AG04449 (cell line): ENCODE results near the gene ABL2.
A peak's percentile ranks its signal among the peaks of the same experiment; 100 is the strongest.

Experiments
- CTCF ChIA-PET: fragments of 350-600 bp; formaldehyde crosslinking; extraction: SDS; loops from one replicate; lab custom pipeline; 2021; ENCODE audit warnings: antibody characterized with exemption; lab: Yijun Ruan, JAX
- POLR2A ChIA-PET: fragments of 400-600, 350-600 bp; formaldehyde crosslinking; extraction: SDS; loops from one replicate; lab custom pipeline; 2020; ENCODE audit warnings: antibody characterized with exemption, inconsistent platforms; lab: Yijun Ruan, JAX
- DNase-seq: peaks from one replicate; pipeline ENCODE4 v3.0.0-alpha.2; 2010; ENCODE audit warnings: low read depth, low spot score
- H3K4me3 ChIP-seq: 2 replicates; pipeline ENCODE4 v1.5.1; 2011; ENCODE audit warnings: low read depth, mild to moderate bottlenecking, control low read depth, low read length
- TF ChIP-seq, protein P1 (sequence below): IDR thresholded peaks from one replicate; pipeline ENCODE4 v1.5.1; 2011; ENCODE audit warnings: mild to moderate bottlenecking, moderate library complexity, low read length, control low read depth, inconsistent platforms; ENCODE audit not compliant: insufficient read depth; ENCODE audit errors: missing control alignments

Gene ABL2

DNA sequence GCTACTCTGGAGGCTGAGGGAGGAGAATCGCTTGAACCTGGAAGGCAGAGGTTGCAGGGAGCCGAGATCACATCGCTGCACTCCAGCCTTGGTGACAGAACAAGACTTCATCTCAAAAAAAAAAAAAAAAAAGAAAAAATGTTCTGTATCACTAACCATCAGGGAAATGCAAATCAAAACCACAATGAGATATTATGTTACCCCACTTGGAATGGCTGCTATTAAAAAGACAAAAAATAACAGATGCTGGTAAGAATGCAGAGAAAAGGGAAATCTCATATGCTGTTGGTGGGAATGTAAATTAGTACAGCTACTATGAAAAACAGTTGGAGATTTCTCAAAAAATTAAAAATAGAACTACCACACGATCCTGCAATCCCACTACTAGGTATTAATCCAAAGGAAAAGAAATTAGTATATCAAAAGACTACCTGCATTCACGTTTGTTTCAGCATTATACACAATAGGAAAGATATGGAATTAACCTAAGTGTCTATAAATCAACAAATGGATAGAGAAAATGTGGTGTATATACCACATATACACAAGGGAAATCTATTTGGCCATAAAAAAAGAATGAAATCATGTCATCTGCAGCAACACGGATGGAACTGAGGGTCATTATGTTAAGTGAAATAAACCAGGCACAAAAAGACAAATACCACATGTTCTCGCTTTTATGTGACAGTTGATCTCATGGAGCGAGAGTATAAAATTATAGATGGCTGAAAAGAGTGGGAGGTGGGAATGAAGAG lies 62.6 kb downstream of the ABL2 start:
- no peak for DNase-seq
- POLR2A ChIA-PET = interaction anchor here (1.2 kb wide), 1 partner anchor 22 kb away, joined by 3 read pairs; no protein-coding TSS in a partner anchor
- no peak overlapping the region for H3K4me3 ChIP-seq
- TF ChIP-seq, protein P1, sequence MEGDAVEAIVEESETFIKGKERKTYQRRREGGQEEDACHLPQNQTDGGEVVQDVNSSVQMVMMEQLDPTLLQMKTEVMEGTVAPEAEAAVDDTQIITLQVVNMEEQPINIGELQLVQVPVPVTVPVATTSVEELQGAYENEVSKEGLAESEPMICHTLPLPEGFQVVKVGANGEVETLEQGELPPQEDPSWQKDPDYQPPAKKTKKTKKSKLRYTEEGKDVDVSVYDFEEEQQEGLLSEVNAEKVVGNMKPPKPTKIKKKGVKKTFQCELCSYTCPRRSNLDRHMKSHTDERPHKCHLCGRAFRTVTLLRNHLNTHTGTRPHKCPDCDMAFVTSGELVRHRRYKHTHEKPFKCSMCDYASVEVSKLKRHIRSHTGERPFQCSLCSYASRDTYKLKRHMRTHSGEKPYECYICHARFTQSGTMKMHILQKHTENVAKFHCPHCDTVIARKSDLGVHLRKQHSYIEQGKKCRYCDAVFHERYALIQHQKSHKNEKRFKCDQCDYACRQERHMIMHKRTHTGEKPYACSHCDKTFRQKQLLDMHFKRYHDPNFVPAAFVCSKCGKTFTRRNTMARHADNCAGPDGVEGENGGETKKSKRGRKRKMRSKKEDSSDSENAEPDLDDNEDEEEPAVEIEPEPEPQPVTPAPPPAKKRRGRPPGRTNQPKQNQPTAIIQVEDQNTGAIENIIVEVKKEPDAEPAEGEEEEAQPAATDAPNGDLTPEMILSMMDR = no peak
- CTCF ChIA-PET = interaction anchor here (1.3 to 1.6 kb wide), 2 partner anchors 10 to 15 kb away, joined by 3 to 6 read pairs; no protein-coding TSS in a partner anchor

DNA sequence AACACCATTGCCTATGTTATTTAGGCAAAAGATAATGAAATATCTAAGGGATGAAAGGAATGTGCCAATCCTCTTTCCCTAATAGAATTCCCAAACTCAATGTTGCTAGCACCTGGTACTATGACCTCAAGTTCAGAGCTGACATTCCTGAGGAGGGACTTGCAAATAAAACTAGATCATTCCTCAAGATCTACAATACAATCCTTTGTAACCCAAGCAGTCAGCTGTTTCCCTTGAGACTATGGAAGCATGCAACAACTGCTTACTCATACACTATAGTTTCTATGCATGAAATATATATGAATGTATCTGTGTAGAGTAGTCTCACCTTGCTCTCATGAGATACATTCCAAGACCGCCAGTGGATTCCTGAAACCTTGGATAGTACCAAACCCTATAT lies 65.0 kb downstream of the ABL2 start:
- no peak overlapping the region for H3K4me3 ChIP-seq
- DNase-seq = peak; percentile 80
- TF ChIP-seq, protein P1 = no peak
- POLR2A ChIA-PET = interaction anchor here (0.7 kb wide), 1 partner anchor 22 kb away, joined by 3 read pairs; no protein-coding TSS in a partner anchor
- CTCF ChIA-PET = interaction anchor here (1.5 kb wide), 1 partner anchor 9 kb away, joined by 4 read pairs; no protein-coding TSS in a partner anchor

DNA sequence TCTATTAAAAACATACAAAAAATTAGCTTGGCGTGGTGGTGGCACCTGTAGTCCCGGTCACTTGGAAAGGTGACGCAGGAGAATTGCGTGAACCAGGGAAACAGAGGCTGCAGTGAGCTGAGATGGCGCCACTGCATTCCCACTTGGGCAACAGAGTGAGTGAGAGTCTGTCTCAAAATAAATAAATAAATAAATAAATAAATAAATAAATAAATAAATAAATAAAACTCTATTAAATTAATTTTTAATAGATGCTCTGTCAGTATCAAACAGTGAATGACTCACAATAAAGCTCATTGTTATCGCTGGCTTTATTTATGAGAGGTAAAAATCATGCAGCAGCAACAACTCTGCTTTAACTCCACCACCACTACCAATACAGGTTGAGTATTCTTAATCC lies 72.8 kb downstream of the ABL2 start:
- TF ChIP-seq, protein P1 = no peak
- CTCF ChIA-PET = interaction anchor here (1.5 kb wide), 2 partner anchors 10 to 19 kb away, joined by 3 to 6 read pairs; no protein-coding TSS in a partner anchor
- POLR2A ChIA-PET = no interaction called here
- no peak overlapping the region for H3K4me3 ChIP-seq
- no peak for DNase-seq

DNA sequence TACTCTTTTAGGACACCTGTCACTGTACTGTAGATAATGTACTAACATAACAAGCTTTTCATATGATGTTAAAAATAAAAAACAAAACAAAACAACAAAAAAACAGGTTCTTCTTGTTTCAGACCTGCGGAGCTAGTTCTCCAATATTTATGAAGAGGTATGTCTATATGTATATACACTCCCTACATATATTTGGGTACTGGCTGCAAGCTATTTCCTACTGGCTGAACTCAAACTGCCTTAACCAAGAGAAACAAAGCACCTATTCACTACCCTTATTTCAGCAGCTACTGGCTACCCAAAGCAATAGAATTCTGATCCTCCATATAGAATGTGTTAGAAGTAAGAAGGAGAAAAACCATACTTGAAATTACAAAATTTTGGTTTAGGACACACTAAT lies 73.5 kb downstream of the ABL2 start:
- POLR2A ChIA-PET = no interaction called here
- TF ChIP-seq, protein P1 = no peak
- CTCF ChIA-PET = interaction anchor here (1.1 to 1.5 kb wide), 3 partner anchors 8 to 19 kb away, joined by 3 to 6 read pairs (median 4); no protein-coding TSS in a partner anchor
- DNase-seq = no peak
- H3K4me3 ChIP-seq = no peak overlapping the region

DNA sequence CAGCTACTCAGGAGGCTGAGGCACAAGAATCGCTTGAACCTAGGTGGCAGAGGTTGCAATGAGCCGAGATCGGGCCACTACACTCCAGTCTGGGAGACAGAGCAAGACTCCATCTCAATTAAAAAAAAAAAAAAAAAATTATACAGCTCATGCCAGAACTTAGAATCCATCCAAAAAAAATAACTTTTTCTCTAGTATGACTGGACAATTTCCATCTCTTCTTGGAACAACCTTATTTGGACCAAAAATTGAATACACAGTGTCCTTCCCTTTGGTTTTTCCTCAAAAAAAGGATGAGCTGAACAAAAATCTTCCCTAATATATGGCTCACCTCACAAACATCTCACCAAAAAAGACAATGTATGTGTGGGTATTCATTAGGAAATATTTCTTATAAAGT lies 73.9 kb downstream of the ABL2 start:
- no peak for DNase-seq
- CTCF ChIA-PET = interaction anchor here (1.0 to 1.5 kb wide), 4 partner anchors 8 to 35 kb away, joined by 3 to 6 read pairs (median 4); no protein-coding TSS in a partner anchor
- H3K4me3 ChIP-seq = no peak overlapping the region
- POLR2A ChIA-PET = no interaction called here
- TF ChIP-seq, protein P1 = no peak

DNA sequence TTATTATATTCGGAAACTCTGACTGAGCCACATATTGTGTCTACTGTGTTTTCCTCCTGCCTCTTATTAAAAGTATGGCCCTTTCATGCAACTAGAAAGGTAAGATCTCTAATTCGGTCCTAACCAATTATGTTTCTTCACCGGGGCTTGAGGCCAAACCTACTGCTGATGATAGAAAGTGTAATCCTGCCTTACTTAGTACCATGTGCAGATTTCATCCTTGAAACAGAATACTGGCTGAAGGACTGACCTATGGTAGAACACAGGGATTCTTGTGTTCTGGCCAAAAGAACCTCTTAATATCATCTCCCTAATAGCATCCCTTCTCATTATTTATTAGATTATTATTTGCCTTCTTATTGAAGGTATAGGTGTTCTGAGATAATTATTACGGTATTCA lies 75.0 kb downstream of the ABL2 start:
- ChIA-PET POLR2A (no interaction called here), CTCF (interaction anchor here (1.0 to 1.2 kb wide), 2 partner anchors 11 to 34 kb away, joined by 3 read pairs; no protein-coding TSS in a partner anchor)
- DNase-seq = no peak
- TF ChIP-seq, protein P1 = no peak
- H3K4me3 ChIP-seq = no peak overlapping the region
